HEK293T (cell line): ENCODE measurements around the gene PTGES.

Experiments used
- CTCF ChIA-PET: fragments of 350-600 bp; formaldehyde crosslinking; extraction: SDS; loops from one replicate; lab custom pipeline; 2021; ENCODE audit warnings: antibody characterized with exemption, inconsistent platforms; lab: Yijun Ruan, JAX
- POLR2A ChIA-PET: fragments of 350-600 bp; formaldehyde crosslinking; extraction: SDS; loops from one replicate; lab custom pipeline; 2020; ENCODE audit warnings: antibody characterized with exemption, inconsistent platforms; lab: Yijun Ruan, JAX
- DNase-seq: peaks from one replicate; pipeline ENCODE4 v3.0.0; 2012; ENCODE audit warnings: mixed read lengths; ENCODE audit errors: extremely low spot score
- ARNT ChIP-seq: fragments of 450-650 bp; IDR thresholded peaks from 2 replicates; pipeline ENCODE4 v1.6.1; 2017; ENCODE audit warnings: mild to moderate bottlenecking
- BHLHE40 ChIP-seq: fragments of 450-650 bp; IDR thresholded peaks from 2 replicates; pipeline ENCODE4 v1.6.1; 2016; ENCODE audit warnings: mild to moderate bottlenecking, moderate library complexity, borderline replicate concordance
- CTBP1 ChIP-seq: fragments of 450-650 bp; IDR thresholded peaks from 2 replicates; pipeline ENCODE4 v1.6.1; 2016; ENCODE audit warnings: borderline replicate concordance
- ELF4 ChIP-seq: fragments of 450-650 bp; IDR thresholded peaks from 2 replicates; pipeline ENCODE4 v1.6.1; 2017; ENCODE audit warnings: antibody characterized with exemption
- FOXA1 ChIP-seq: fragments of 450-650 bp; IDR thresholded peaks from 2 replicates; pipeline ENCODE4 v1.6.1; 2016; ENCODE audit warnings: mild to moderate bottlenecking
- FOXK2 ChIP-seq: fragments of 450-650 bp; IDR thresholded peaks from 2 replicates; pipeline ENCODE4 v1.6.1; 2016; ENCODE audit warnings: mild to moderate bottlenecking
- FOXM1 ChIP-seq: fragments of 450-650 bp; IDR thresholded peaks from 2 replicates; pipeline ENCODE4 v1.6.1; 2017; ENCODE audit warnings: mild to moderate bottlenecking, borderline replicate concordance
- HDGF ChIP-seq: fragments of 450-650 bp; IDR thresholded peaks from 2 replicates; pipeline ENCODE4 v1.6.1; 2017; ENCODE audit warnings: antibody characterized with exemption, borderline replicate concordance
- L3MBTL2 ChIP-seq: fragments of 450-650 bp; conservative IDR thresholded peaks from 2 replicates; pipeline ENCODE4 v1.6.1; 2016; ENCODE audit warnings: mild to moderate bottlenecking
- LEF1 ChIP-seq: fragments of 450-650 bp; IDR thresholded peaks from 2 replicates; pipeline ENCODE4 v1.6.1; 2017; ENCODE audit warnings: mild to moderate bottlenecking, borderline replicate concordance
- NFRKB ChIP-seq: fragments of 450-650 bp; IDR thresholded peaks from 2 replicates; pipeline ENCODE4 v1.6.1; 2016; ENCODE audit warnings: mild to moderate bottlenecking, moderate library complexity
- PKNOX1 ChIP-seq: fragments of 450-650 bp; IDR thresholded peaks from 2 replicates; pipeline ENCODE4 v1.6.1; 2016
- SP1 ChIP-seq: fragments of 450-650 bp; IDR thresholded peaks from 2 replicates; pipeline ENCODE4 v1.6.1; 2017
- SUZ12 ChIP-seq: fragments of 450-650 bp; IDR thresholded peaks from 2 replicates; pipeline ENCODE4 v1.6.1; 2016; ENCODE audit warnings: mild to moderate bottlenecking
- TARDBP ChIP-seq: fragments of 450-650 bp; IDR thresholded peaks from 2 replicates; pipeline ENCODE4 v1.6.1; 2016
- ZNF384 ChIP-seq: fragments of 450-650 bp; IDR thresholded peaks from 2 replicates; pipeline ENCODE4 v1.6.1; 2016

PTGES gene

GRCh38 chr9:129722913-129723312, 29.9 kb downstream of the PTGES start:
- ChIA-PET CTCF (interaction anchor here (1.1 kb wide), 2 partner anchors 59 to 80 kb away, joined by 5 to 6 read pairs; no protein-coding TSS in a partner anchor), POLR2A (interaction anchor here (1.9 kb wide), 1 partner anchor 10 kb away, joined by 10 read pairs; no protein-coding TSS in a partner anchor)
- DNase-seq = no peak
- TF ChIP-seq HDGF (no peak), ARNT (no peak), ZNF384 (no peak), LEF1 (no peak), FOXA1 (no peak), FOXM1 (no peak), PKNOX1 (no peak), FOXK2 (no peak), NFRKB (no peak)

- ChIA-PET POLR2A (interaction anchor here (1.9 kb wide), 1 partner anchor 8 kb away, joined by 10 read pairs; no protein-coding TSS in a partner anchor), CTCF (interaction anchor here (0.8 to 1.5 kb wide), 4 partner anchors 17 to 56 kb away, joined by 3 to 6 read pairs (median 4); no protein-coding TSS in a partner anchor)
- no peak for TF ChIP-seq SP1
- no peak for TF ChIP-seq FOXK2
- TF ChIP-seq ZNF384 = no peak
- TF ChIP-seq L3MBTL2 = no peak
- no peak for TF ChIP-seq LEF1
- TF ChIP-seq HDGF = no peak
- TF ChIP-seq TARDBP = no peak
- TF ChIP-seq NFRKB = no peak
- DNase-seq = no peak
These were observed 31.8 kb downstream of the PTGES start for GRCh38 chr9:129720865-129721545.

- CTCF ChIA-PET = interaction anchor here (0.9 to 1.5 kb wide), 2 partner anchors 19 to 57 kb away, joined by 5 to 6 read pairs; no protein-coding TSS in a partner anchor
- TF ChIP-seq LEF1 (no peak), PKNOX1 (no peak), SP1 (no peak), HDGF (no peak), FOXK2 (no peak), SUZ12 (no peak), FOXM1 (no peak), CTBP1 (no peak), FOXA1 (no peak), ARNT (no peak), L3MBTL2 (no peak), TARDBP (no peak), ELF4 (no peak), ZNF384 (no peak), BHLHE40 (no peak), NFRKB (no peak)
- DNase-seq = peak; percentile 60
- POLR2A ChIA-PET = no interaction called here
These were observed 32.5 kb downstream of the PTGES start for GRCh38 chr9:129720181-129720864.

- TF ChIP-seq FOXA1 (no peak), ARNT (no peak), FOXM1 (no peak), SP1 (no peak), CTBP1 (no peak), HDGF (no peak), L3MBTL2 (no peak), PKNOX1 (no peak), ZNF384 (no peak), NFRKB (no peak), ELF4 (no peak), TARDBP (no peak), BHLHE40 (no peak)
- POLR2A ChIA-PET = no interaction called here
- CTCF ChIA-PET = interaction anchor here (0.5 to 1.2 kb wide), 2 partner anchors 65 to 71 kb away, joined by 3 to 5 read pairs; no protein-coding TSS in a partner anchor
- no peak for DNase-seq
These were observed 33.7 kb downstream of the PTGES start for GRCh38 chr9:129719135-129719534.

- no peak for DNase-seq
- CTCF ChIA-PET = interaction anchor here (1.2 kb wide), 1 partner anchor 72 kb away, joined by 3 read pairs; no protein-coding TSS in a partner anchor
- TF ChIP-seq NFRKB = no peak
- no peak for TF ChIP-seq SP1
- TF ChIP-seq CTBP1 = no peak
- no peak for TF ChIP-seq FOXA1
- no peak for TF ChIP-seq HDGF
- no peak for TF ChIP-seq ELF4
- no peak for TF ChIP-seq TARDBP
- no peak for TF ChIP-seq SUZ12
- TF ChIP-seq PKNOX1 = no peak
- no peak for TF ChIP-seq FOXK2
- no peak for TF ChIP-seq FOXM1
- no peak for TF ChIP-seq ZNF384
- no peak for TF ChIP-seq LEF1
- TF ChIP-seq L3MBTL2 = no peak
- TF ChIP-seq ARNT = no peak
- TF ChIP-seq BHLHE40 = no peak
- POLR2A ChIA-PET = no interaction called here
These were observed 34.2 kb downstream of the PTGES start for GRCh38 chr9:129718647-129719046.
